ENCODE data around the gene EPHB2. TPM values are rescaled to one million over a fixed set of nuclear protein-coding genes. Genes with fewer than 3 reads are reported as not detected.

The EPHB2 gene
- total and polyA plus RNA-seq, 12 donors, result 0.15 to 5.0 (median 0.85) TPM

DNA sequence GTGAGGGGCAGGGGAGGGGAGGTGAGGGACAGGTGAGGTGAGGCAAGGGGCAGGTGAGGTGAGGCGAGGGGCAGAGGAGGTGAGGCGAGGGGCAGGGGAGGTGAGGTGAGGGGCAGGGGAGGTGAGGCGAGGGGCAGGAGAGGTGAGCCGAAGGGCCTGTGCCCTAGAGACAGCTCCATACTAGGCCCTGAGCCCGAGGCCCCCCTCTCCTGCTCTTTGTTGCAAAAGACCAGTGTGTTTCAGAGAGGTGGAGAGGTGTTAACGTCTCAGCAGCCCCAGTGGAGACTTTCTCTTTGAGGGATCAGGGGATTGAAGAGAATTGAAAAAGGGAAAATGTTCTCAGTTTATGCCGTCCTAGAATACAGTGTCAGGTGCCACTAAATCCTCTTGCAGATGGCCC lies 44.2 kb downstream of the EPHB2 start:
- Histone ChIP-seq H3K9me3 (no peaks in the 10 kb centered on the region), H3K36me3 (no peaks in the 10 kb centered on the region), H3K27ac (no peak overlapping the region), H3K27me3 (peaks cover 0 to 6% (median 0%) of the 10 kb centered on the region in 7 donors), H3K4me1 (peaks cover 0 to 22% (median 9%) of the 10 kb centered on the region in 9 donors), H3K4me3 (no peak overlapping the region)
- intact Hi-C loops (cut with DNase I), result no loop called here
- 71 to 72% methylated on average over 7 of the region's 7 CpGs for WGBS, 2 donors
- ATAC-seq (peak in 1 of 8 donors; percentile 25), DNase-seq (no peak)
- TF ChIP-seq, protein P1, sequence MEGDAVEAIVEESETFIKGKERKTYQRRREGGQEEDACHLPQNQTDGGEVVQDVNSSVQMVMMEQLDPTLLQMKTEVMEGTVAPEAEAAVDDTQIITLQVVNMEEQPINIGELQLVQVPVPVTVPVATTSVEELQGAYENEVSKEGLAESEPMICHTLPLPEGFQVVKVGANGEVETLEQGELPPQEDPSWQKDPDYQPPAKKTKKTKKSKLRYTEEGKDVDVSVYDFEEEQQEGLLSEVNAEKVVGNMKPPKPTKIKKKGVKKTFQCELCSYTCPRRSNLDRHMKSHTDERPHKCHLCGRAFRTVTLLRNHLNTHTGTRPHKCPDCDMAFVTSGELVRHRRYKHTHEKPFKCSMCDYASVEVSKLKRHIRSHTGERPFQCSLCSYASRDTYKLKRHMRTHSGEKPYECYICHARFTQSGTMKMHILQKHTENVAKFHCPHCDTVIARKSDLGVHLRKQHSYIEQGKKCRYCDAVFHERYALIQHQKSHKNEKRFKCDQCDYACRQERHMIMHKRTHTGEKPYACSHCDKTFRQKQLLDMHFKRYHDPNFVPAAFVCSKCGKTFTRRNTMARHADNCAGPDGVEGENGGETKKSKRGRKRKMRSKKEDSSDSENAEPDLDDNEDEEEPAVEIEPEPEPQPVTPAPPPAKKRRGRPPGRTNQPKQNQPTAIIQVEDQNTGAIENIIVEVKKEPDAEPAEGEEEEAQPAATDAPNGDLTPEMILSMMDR (IDR thresholded peaks at IDR 0.05), result no peak

DNA sequence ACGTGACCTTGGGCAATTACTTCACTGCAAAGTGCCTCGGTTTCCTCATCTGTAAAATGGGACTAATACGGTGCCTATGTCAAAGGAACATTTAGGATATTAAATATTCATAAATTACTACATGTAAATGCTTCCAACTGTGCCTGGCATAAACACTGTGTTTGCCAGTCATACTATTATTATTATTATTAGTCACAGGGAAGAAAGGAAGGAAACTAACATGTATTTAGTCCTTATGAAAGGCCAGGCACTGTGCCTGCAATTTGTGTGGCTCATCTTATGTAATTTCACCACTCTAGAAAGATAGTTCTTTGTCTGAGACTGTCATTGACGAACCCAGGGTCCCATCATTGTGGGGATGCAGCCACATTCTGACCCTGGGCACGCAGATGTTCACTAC lies 45.0 kb downstream of the EPHB2 start:
- no peak overlapping the region for H3K27ac ChIP-seq
- H3K4me3 ChIP-seq, result no peak overlapping the region
- peaks cover 0 to 7% (median 0%) of the 10 kb centered on the region in 7 donors for H3K27me3 ChIP-seq
- no peak for ATAC-seq
- TF ChIP-seq, protein P1 (IDR thresholded peaks at IDR 0.05), result no peak
- H3K36me3 ChIP-seq, result no peaks in the 10 kb centered on the region
- DNase-seq, result no peak
- intact Hi-C loops (cut with DNase I), result no loop called here
- H3K9me3 ChIP-seq, result no peaks in the 10 kb centered on the region
- 71 to 82% methylated on average over 5 of the region's 5 CpGs for WGBS, 2 donors
- H3K4me1 ChIP-seq, result peaks cover 0 to 14% (median 1%) of the 10 kb centered on the region in 9 donors

DNA sequence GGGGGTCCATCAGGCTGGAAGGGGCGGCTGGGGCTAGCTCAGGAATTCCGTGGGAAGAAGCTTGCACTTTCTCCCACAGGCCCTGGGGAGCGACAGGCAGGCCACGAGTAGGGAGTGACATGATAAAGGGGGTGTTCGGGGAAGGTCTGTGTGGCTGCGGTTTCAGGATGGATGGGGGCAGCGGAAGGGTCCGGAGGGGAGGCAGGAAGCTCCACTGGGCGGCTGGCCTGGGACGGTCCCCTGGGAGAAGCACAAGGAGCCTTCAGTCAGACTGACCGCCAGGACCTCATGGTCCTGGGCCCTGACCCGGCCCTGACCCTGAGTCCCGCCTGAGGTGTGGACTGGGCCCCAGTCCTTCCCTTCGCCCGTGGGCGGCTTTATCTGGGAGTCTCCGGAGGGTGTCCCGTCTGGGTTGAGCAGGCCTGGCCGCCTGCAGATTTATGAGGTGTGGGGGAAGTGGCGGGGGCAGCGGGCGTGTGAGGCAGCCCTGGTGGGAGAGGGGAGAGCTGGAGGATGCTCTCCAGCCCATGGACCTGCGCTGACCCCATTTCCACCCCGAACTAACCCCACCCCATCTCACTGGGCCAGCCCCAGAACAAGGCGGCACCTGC lies 45.6 kb downstream of the EPHB2 start:
- Histone ChIP-seq H3K27ac (no peak overlapping the region), H3K9me3 (no peaks in the 10 kb centered on the region), H3K4me3 (no peak overlapping the region), H3K36me3 (no peaks in the 10 kb centered on the region), H3K4me1 (peaks cover 0 to 8% (median 0%) of the 10 kb centered on the region in 9 donors), H3K27me3 (peaks cover 0 to 7% (median 0%) of the 10 kb centered on the region in 7 donors)
- ATAC-seq (peak in 2 of 8 donors; percentile 15 to 39), DNase-seq (no peak)
- TF ChIP-seq, protein P1 (IDR thresholded peaks at IDR 0.05), result no peak
- 53 to 57% methylated on average over 25 of the region's 25 CpGs for WGBS, 2 donors
- intact Hi-C loops (cut with DNase I), result no loop called here

DNA sequence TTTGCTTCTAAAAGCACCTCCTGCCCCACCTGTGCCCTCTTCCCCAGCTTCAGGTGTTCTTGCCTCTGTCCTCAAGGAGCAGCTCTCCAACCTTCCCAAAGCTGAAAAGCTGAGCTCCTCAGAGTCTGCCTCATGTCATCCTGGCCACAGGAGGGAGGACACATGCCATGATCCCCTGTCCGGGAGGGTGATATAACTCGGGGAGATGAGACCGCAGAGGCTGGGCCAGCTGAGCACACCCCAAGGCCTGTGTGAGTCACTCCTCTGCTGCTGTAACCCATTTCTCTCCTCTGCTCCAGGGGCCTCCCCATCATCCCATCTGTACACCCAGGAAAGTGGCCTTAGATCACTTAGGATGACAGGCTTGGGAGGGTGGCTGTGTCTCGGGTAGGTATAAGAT lies 49.8 kb downstream of the EPHB2 start:
- H3K9me3 ChIP-seq, result no peaks in the 10 kb centered on the region
- H3K4me3 ChIP-seq, result no peak overlapping the region
- H3K4me1 ChIP-seq, result peaks cover 0 to 2% (median 0%) of the 10 kb centered on the region in 9 donors
- TF ChIP-seq, protein P1 (IDR thresholded peaks at IDR 0.05), result no peak
- H3K27me3 ChIP-seq, result peaks cover 0 to 12% (median 0%) of the 10 kb centered on the region in 7 donors
- H3K36me3 ChIP-seq, result no peaks in the 10 kb centered on the region
- 63 to 72% methylated on average over 4 of the region's 4 CpGs for WGBS, 2 donors
- H3K27ac ChIP-seq, result no peak overlapping the region
- ATAC-seq (no peak), DNase-seq (no peak)
- intact Hi-C loops (cut with DNase I), result no loop called here
